Measurements from ENCODE around the gene GPRC5A.
A peak's percentile ranks its signal among the peaks of the same experiment; 100 is the strongest.

Gene GPRC5A

GRCh38 chr12:12945591-12945990 is 54.2 kb downstream of the GPRC5A start:
- DNase-seq = no peak

GRCh38 chr12:12946686-12947355 is 55.5 kb downstream of the GPRC5A start:
- DNase-seq = no peak

GRCh38 chr12:12947902-12948301 is 56.5 kb downstream of the GPRC5A start:
- no peak for DNase-seq

- no peak for DNase-seq
These were observed 60.1 kb downstream of the GPRC5A start for GRCh38 chr12:12951504-12951903.

- DNase-seq = no peak
These were observed 60.7 kb downstream of the GPRC5A start, which contains the start of gene GPRC5D for GRCh38 chr12:12952036-12952435. GPRC5D (minus strand) TSS chr12:12952170; CDS start chr12:12950384, 1,786 bp downstream.

GRCh38 chr12:12954356-12954755 is 63.0 kb downstream of the GPRC5A start:
- peak; percentile 51 for DNase-seq

GRCh38 chr12:12954878-12955625 is 63.7 kb downstream of the GPRC5A start:
- DNase-seq = no peak

GRCh38 chr12:12958886-12959285 is 67.5 kb downstream of the GPRC5A start:
- no peak for DNase-seq

GRCh38 chr12:12960639-12961209 is 69.4 kb downstream of the GPRC5A start:
- no peak for DNase-seq

- DNase-seq = no peak
These were observed 72.9 kb downstream of the GPRC5A start for GRCh38 chr12:12964255-12964654.

- DNase-seq = no peak
These were observed 74.5 kb downstream of the GPRC5A start for GRCh38 chr12:12965836-12966235.

All from fibroblast of skin of right biceps (primary cell).